ENCODE measurements around the gene STARD13. TPM values are rescaled to one million over a fixed set of nuclear protein-coding genes. Genes with fewer than 3 reads are reported as not detected.

Gene STARD13
- total and polyA plus RNA-seq, 2 donors (not counting 1 experiment from before 2014, with no cell fraction given) = 0.06 to 0.22 TPM

- H3K4me2 ChIP-seq (replicated peaks; ENCODE audit: low read depth, low read length, poor library complexity, severe bottlenecking) = no peak overlapping the region
- WGBS (ENCODE audit: insufficient coverage) = 100% methylated on average over 2 of the region's 10 CpGs
- peaks cover 4% of the 10 kb centered on the region for H3K27me3 Mint-ChIP-seq
- no peak for DNase-seq
- CTCF ChIA-PET = interaction anchor here (1.0 to 6.1 kb wide), 6 partner anchors 9 to 494 kb away, joined by 3 to 52 read pairs (median 5); no protein-coding TSS in a partner anchor
- no peak overlapping the region for H3K4me3 ChIP-seq (ENCODE audit: control extremely low read depth in 1 of 5, extremely low read depth in 1 of 5, insufficient read depth in 1 of 5, low read depth in 2 of 5, low read length in 4 of 5)
- H3K9me3 ChIP-seq (ENCODE audit: control extremely low read depth in 1 of 3, control insufficient read depth in 2 of 3, insufficient read depth in 1 of 3, low read length in 2 of 3) = peaks cover 0 to 10% (median 6%) of the 10 kb centered on the region in 3 donors
- no peaks in the 10 kb centered on the region for H3K79me2 ChIP-seq (ENCODE audit: control insufficient read depth, insufficient read depth, low read length)
- no peaks in the 10 kb centered on the region for H3K27me3 ChIP-seq (replicated peaks in 1 of 4; ENCODE audit: control extremely low read depth in 1 of 4, control insufficient read depth in 3 of 4, insufficient read depth in 4 of 4, low read length in 3 of 4)
- H3K9ac ChIP-seq (ENCODE audit: low read length) = no peak overlapping the region
- H3K9me3 Mint-ChIP-seq (ENCODE audit: insufficient read depth) = peaks cover 5% of the 10 kb centered on the region
- H3K4me1 ChIP-seq (ENCODE audit: control insufficient read depth in 2 of 2, insufficient read depth in 2 of 2, low read length in 2 of 2) = no peaks in the 10 kb centered on the region
- H3K4me1 Mint-ChIP-seq = peaks cover 3% of the 10 kb centered on the region
- no peak overlapping the region for H3K27ac Mint-ChIP-seq
- no peak overlapping the region for H3K27ac ChIP-seq (ENCODE audit: low read length in 2 of 2)
- no peaks in the 10 kb centered on the region for H4K20me1 ChIP-seq (ENCODE audit: control insufficient read depth, insufficient read depth, low read length, poor library complexity, severe bottlenecking)
- no peak overlapping the region for H3K4me3 Mint-ChIP-seq
- no peak for ATAC-seq (ENCODE audit: low read depth)
- no peaks in the 10 kb centered on the region for H3K36me3 ChIP-seq (replicated peaks in 1 of 2; ENCODE audit: control extremely low read depth in 1 of 2, control insufficient read depth in 1 of 2, extremely low read depth in 1 of 2, insufficient read depth in 2 of 2, low read length in 1 of 2)
- no peak overlapping the region for H2AFZ ChIP-seq (ENCODE audit: insufficient read depth, low read depth, low read length, poor library complexity, severe bottlenecking)
- POLR2A ChIA-PET = no interaction called here
- intact Hi-C loops (cut with micrococcal nuclease) = no loop called here
- TF ChIP-seq CTCF (IDR thresholded peaks at IDR 0.05) (no peak), EZH2 (IDR thresholded peaks at IDR 0.05; ENCODE audit: borderline replicate concordance, insufficient read depth, low read depth, low read length, poor library complexity, severe bottlenecking) (no peak)
Observed at GRCh38 chr13:33229446-33230177, 55.9 kb downstream of the STARD13 start.

Data from B cell (primary cell).